HG03521 (cell line): ENCODE measurements around the gene OTOP2.
"Not testable (repeated sequence)": the region's sequence is repeated elsewhere in the genome, so short reads cannot be mapped to it uniquely, and the experiment has no call there.

Experiments
- ATAC-seq: cut with Tn5 transposase; IDR thresholded peaks from one replicate; pipeline ENCODE4 v1.9.1; 2021; ENCODE audit warnings: mild to moderate bottlenecking, moderate library complexity; ENCODE audit not compliant: unreplicated experiment

Gene OTOP2

DNA sequence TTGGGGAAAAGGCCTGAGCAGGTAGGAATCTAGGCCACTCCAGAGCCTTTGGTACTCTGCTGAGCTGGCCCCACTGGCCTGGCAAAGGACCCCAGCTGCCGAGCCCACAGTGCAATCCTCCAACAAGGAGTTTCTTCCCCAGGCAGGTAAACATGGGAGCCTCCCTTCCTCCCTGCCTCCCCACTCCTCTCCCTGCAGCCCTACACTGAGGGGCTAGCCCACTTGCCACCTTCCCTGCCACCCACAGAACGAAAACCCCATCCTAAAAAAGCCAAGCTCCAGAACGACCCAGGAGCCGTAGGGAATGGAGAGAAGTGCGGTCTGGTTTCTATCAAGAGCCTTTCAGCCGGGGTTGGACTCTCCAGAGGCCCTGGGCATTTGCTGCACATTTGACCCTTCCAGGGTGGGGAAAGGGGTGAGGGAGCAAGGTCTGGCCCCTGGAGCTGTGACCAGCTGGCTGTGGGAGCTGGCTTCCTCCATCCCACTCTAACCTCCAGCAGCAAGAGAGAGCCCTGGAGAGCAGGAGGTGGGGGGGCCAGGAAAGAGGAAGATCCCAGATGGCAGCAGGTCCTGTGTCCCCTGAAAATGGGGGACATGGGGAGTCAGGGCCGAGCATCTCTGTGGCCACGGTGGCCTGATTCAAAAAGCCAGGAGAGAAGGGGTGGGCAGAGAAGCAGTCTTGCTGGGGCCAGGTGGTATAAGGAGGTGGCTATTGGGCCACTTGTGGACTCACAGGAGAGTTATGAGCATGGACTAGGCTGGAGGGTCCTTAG is 47.2 kb downstream of the OTOP2 start:
- no peak for ATAC-seq

DNA sequence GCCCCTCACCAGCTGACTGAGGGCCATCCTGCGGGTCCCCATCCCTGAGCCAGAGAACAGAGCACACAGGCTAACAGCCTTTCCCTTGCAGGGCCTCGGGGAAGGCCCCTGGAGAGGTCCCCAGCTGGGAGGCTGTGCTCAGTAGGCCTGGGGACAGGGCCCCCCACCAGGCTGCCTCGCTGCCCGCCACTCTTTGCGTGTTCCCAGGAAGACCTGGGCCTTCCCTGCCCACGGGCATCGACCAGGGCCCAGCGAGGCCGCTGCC is 47.7 kb downstream of the OTOP2 start:
- no peak for ATAC-seq

DNA sequence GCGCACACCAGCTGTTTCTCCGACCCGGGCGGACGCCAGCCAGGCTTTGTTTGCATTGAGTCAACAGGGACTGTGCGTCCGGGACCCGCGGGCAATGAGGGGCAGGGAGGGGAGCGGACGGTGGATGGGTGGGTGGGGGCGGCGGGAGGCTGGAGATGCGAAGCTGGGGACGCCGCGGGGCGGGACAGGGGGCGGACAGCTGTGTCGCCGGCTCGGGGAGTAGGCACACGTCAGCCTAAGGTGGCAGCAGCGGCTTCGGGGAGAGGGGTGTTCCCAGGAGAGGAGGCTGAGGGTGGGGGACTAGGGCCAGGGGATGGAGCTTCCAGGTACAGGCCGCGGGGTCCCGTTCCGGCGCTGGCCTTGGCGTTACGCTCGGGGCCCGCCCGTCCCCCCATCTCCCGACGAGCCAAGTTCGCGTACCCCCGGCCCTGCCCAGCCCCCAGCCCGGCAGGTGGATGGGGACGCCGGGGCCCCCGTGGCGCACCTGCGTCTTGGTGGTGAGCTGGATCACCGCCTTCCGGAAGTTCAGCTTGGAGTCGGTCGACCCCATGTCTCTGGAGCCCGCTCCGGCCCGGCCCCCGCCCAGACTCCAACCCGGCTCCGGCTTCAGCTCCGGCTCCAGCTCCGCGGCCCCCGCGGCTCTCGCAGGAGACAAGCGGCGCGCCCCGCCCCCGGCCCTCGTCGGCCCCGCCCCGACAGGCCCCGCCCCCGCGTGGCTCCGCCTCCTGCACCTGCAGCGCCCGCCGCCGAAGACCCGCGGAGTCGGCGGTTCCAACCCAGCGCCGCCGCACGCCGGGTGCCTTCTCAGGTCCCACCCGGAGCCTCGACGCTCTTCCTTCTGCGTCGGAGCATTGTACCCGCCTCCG is 48.3 kb downstream of the OTOP2 start, which contains the start of gene HID1:
HID1 (minus strand) TSS at position 653 of the 866 bp plus-strand sequence; CDS start at position 550, 103 bp downstream.
- no peak for ATAC-seq

DNA sequence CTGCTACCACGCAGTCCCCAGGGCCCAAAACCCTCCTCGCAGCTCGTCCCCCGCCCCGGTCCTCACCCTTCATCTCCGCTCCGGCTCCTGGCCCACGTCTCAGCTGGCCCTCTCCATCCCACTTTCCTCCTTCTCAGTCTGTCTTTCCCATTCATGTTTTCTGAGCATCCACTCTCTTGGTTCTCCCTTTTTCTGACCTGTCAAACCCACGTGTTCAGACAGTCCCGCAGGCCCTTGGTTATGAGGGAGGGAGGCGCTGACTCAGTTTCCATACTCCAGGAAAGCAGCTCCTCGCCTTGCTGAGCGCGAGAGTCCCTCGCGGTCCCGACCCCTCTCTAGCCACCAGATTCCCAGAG is 48.9 kb downstream of the OTOP2 start:
- no peak for ATAC-seq

DNA sequence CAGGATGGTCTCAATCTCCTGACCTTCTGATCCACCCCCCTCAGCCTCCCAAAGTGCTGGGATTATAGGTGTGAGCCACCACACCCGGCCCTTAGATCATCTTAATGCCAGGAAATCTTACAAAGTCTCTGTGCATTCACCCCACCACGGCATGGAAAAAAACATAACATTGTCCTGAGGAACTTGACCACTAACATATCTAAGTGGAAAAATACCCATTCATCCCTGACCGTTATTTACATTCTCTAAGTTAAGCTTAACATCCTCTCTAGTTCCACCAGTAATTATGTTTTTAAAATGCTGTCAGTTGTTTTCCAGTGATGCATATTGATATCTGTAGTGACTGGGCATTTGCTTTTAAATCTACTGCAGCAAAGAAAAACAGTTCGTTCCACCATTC is 51.9 kb downstream of the OTOP2 start:
- no peak for ATAC-seq

DNA sequence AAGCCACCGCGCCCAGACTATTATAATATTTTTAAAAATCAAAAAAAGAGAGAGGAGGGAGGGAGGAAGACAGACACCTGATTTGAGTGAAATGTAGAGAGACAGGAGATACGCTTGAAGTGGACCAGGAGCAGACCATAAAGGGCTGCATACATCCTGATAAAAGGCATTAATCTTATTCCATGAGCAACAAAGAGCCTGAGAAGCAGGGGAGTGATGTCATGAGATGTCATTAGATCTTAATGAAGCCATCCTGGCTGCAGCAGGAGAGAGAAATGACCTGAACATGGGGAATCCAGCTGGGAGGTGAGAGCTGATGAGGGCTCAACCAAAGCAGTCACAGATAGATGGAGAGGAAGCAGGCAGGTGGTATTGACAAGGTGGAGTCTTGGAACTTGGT is 53.7 kb downstream of the OTOP2 start:
- ATAC-seq = no peak

DNA sequence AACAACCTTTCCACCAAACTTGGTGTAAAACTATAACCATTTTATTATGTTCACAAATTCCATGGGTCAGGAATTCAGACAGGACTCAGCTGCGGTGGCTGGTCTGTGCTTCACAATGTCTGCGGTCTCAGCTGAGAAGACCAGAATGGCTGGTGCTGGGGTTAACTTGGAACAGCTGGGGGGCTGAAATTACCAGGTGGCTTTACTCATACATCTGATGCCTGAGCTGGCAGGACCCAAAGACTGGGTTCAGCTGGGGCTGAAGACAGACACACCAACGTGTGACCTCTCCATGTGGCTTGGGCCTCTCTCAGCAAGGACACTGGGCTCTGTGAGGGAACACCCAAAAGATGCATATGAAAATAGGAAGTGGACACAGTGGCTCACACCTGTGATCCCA is 54.2 kb downstream of the OTOP2 start:
- no peak for ATAC-seq

DNA sequence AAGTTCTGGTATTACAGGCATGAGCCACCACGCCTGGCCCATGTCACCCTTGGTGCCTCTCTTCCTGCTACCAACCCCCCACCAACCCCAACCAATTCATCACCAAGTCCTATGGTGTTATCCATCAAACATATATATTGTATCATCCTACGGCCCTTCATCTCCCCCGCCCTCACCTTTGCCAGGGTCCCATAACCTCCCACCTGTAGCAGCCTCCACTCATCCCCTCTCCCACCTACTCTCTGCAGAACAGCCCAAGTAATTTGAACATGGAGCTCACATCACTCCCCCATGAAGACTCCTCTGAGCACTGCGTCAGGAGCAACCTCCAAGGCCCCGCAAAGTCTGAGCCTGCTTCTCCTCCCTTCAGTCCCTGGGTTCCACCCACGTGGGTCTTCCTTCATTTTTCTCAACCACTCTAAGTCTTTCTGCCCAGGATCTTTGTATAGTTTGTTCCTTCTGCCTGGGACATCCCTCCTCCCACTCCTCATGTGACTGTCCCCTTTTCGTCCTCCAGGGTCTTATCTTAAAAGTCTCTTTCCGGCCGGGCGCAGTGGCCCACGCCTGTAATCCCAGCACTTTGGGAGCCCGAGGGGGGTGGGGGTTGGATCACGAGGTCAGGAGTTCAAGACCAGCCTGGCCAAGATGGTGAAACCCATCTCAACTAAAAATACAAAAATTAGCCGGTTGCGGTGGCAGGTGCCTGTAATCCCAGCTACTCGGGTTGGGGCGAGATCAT is 55.5 kb downstream of the OTOP2 start:
- ATAC-seq = no peak

DNA sequence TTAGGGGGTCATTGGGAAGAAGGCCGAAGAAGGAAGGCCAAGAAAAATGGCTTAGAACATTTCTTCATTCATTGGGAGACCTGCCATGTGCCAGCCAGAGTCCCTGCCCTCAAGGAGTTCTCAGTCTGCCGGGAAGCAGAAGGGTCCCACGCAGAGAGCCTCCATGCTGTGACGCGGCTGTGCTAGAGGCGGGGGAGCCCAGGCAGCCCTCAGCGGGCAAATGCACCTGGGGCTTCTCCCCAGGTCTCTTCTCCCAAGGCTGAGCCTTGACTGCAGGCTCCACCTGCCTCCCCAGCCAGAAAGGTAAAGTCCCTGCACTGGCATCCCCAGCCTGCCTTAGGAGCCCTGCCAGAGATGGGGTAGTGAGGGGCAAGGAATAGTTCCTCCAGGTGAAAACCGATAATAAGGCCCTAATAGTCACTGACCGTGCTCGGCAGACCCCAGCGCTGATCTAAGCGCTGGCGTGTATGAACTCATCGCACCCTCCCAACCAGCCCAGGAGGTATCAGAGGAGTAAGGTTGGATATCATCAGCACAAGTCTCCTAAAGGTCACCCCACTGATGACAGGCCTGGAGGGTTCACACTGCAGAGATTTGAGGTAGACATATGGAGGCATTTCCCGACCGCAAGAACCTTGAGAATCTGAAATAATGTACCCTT is 57.4 kb downstream of the OTOP2 start:
- no peak for ATAC-seq

DNA sequence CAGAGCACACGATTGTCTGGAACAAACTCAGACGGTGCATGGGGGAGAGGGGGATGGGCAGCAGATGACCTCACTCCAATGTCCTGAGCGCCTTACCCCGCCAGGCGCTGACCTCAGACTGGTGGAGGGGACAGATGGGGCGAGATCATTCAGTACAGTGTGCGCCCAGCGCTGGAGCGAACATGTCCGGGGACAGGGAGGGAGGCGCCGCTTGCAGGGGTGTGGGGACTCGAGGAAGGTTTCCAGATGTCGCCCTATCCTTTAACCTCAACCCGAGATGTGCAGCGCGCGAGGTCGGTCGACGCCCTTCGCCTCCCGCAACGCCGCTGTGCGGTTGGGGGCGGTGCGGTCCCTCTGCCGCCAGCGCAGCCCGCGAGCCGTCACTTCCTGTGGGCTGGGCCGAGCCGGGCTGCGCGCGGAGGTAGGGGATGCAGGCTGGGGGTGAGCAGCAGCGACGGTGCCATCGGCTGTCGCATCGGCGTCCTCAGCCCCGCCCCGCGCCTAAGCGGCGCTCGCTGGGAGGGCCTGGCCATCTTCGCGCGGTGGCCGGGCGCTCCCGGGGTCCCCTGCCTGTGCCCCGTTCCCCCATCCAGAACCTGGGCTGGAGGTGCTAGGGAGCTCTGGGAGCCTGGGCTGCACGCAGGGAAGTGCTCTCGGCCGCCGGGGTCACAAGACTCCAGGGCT is 58.0 kb downstream of the OTOP2 start:
- no peak for ATAC-seq

DNA sequence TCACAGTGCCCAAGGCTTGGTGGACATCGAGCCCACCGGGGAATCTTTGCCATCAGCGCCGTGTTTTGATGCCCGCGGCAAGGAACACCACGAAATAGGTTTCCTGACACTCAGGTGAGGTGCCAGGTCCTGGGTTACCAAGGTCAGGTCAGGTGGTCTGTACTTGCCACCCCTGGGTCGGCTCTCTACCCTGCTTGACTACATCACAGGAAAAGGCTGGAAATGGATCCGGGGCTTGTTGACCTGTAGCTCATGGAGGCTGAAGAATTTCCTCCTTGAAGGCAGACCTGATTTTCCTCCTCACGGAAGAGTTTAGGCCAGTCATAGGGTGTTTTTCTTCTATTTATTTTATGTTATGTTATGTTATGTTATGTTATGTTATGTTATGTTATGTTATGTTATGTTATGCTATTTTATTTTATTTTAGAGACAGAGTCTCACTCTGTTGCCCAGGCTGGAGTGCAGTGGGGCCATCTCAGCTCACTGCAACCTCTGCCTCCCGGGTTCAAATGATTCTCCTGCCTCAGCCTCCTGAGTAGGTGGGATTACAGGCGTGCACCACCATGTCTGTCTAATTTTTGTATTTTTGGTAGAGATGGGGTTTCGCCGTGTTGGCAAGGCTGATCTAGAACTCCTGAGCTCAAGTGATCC is 58.7 kb downstream of the OTOP2 start:
- not testable (repeated sequence) for ATAC-seq
